ENCODE measurements around the gene FHIT. TPM values are rescaled to one million over a fixed set of nuclear protein-coding genes. Genes with fewer than 3 reads are reported as not detected.

Gene FHIT
- total and polyA plus RNA-seq, 2 of the 4 experiments (the other 2 are of a cell fraction) = 0.07 TPM; not detected in 1

- TF ChIP-seq MAZ (IDR thresholded peaks at IDR 0.05; ENCODE audit: borderline replicate concordance, low read depth, low read length) = no peak
- TF ChIP-seq FOS (IDR thresholded peaks at IDR 0.05; ENCODE audit: low read depth, low read length) = no peak
- TF ChIP-seq RFX5 (IDR thresholded peaks at IDR 0.05; ENCODE audit: low read depth, low read length) = no peak
- no peak for TF ChIP-seq RAD21 (IDR thresholded peaks at IDR 0.05; ENCODE audit: low read length)
- Histone ChIP-seq H3K4ac (ENCODE audit: low read depth, low read length) (no peak overlapping the region), H3K9me1 (ENCODE audit: insufficient read depth, low read length) (no peaks in the 10 kb centered on the region), H3K4me3 (ENCODE audit: insufficient read depth, low read depth, low read length) (no peak overlapping the region), H3K23ac (ENCODE audit: low read depth, low read length) (no peak overlapping the region), H2AK9ac (replicated peaks; ENCODE audit: low read depth, low read length, poor library complexity) (no peak overlapping the region), H3K4me1 (ENCODE audit: control insufficient read depth, insufficient read depth, low read length) (no peaks in the 10 kb centered on the region; the same call in 1 of the 2 replicates), H3K79me1 (ENCODE audit: low read depth in 1 of 2, low read length in 2 of 2) (no peaks in the 10 kb centered on the region), H3K27ac (ENCODE audit: insufficient read depth, low read length) (no peak overlapping the region), H4K91ac (ENCODE audit: insufficient read depth, low read depth, low read length) (no peak overlapping the region), H2AK5ac (ENCODE audit: low read depth, low read length) (no peak overlapping the region), H3K14ac (replicated peaks; ENCODE audit: low read depth, low read length) (no peak overlapping the region), H3K36me3 (ENCODE audit: control insufficient read depth, insufficient read depth, low read length) (no peaks in the 10 kb centered on the region), H2AFZ (replicated peaks; ENCODE audit: low read length, poor library complexity) (no peak overlapping the region), H3K9me3 (ENCODE audit: control insufficient read depth, insufficient read depth, low read length) (peaks cover 3% of the 10 kb centered on the region), H2BK15ac (ENCODE audit: low read depth, low read length) (no peak overlapping the region), H4K5ac (ENCODE audit: low read depth, low read length) (no peak overlapping the region), H4K8ac (ENCODE audit: low read depth in 2 of 2, low read length in 2 of 2) (no peak overlapping the region), H4K20me1 (ENCODE audit: insufficient read depth, low read length) (no peaks in the 10 kb centered on the region), H2BK5ac (ENCODE audit: low read depth, low read length, poor library complexity, severe bottlenecking) (no peak overlapping the region), H3K18ac (ENCODE audit: low read depth, low read length) (no peak overlapping the region; the same call in 1 of the 2 replicates), H3K4me2 (ENCODE audit: low read depth, low read length) (no peak overlapping the region), H3K9ac (ENCODE audit: low read depth, low read length) (no peak overlapping the region), H3K27me3 (ENCODE audit: control insufficient read depth, insufficient read depth, low read length) (peaks cover 10% of the 10 kb centered on the region), H2BK120ac (ENCODE audit: low read depth, low read length) (no peak overlapping the region), H3K56ac (ENCODE audit: extremely low read depth, insufficient read depth, low read length) (no peak overlapping the region), H2BK20ac (ENCODE audit: low read depth, low read length) (no peak overlapping the region)
- POLR2A ChIA-PET (ENCODE audit: unreplicated experiment) = no interaction called here
- dilution Hi-C loops (cut with HindIII; ENCODE audit: low sequenced_read_pairs, unreplicated experiment) = no loop called here
- WGBS, 2 experiments (ENCODE audit: extremely low coverage in 2 of 2, insufficient read length in 1 of 2) = no CpG with 5 or more reads among the region's 5 CpGs
- intact Hi-C loops (cut with micrococcal nuclease) = no loop called here
- CTCF ChIA-PET = no interaction called here
- ATAC-seq (ENCODE audit: low read depth) (no peak; the same call in none of the 2 replicates), DNase-seq (no peak)
- BruUV-seq (replicated peaks) = no TSS peak
- in situ Hi-C loops (cut with MboI; ENCODE audit: low sequenced_read_pairs) = no loop called here
Measured at GRCh38 chr3:59709702-59710553, 1541.3 kb downstream of the FHIT start.
